ENCODE measurements around the gene MOB3A. TPM values are rescaled to one million over a fixed set of nuclear protein-coding genes. Genes with fewer than 3 reads are reported as not detected.

Gene MOB3A
- total and polyA plus RNA-seq, 12 donors = 8.9 to 30.5 (median 15.7) TPM

- WGBS, 2 donors = 93 to 97% methylated on average over 2 of the region's 2 CpGs
- no peak overlapping the region for H3K27ac ChIP-seq
Observed at GRCh38 chr19:2022289-2022688, 73.8 kb downstream of the MOB3A start.

GRCh38 chr19:2021453-2022140 lies 74.5 kb downstream of the MOB3A start:
- Histone ChIP-seq H3K9me3 (peaks cover 0 to 6% (median 0%) of the 10 kb centered on the region in 11 donors), H3K36me3 (no peaks in the 10 kb centered on the region), H3K27me3 (no peaks in the 10 kb centered on the region), H3K4me1 (peaks cover 0 to 9% (median 0%) of the 10 kb centered on the region in 9 donors), H3K27ac (no peak overlapping the region), H3K4me3 (no peak overlapping the region)
- ATAC-seq (no peak), DNase-seq (no peak)
- intact Hi-C loops (cut with DNase I) = loop anchor here in 2 of 10 donors (2.0 to 5.0 kb wide), 2 partner anchors 46 to 47 kb away; no protein-coding TSS in a partner anchor
- TF ChIP-seq CTCF (IDR thresholded peaks at IDR 0.05) = no peak
- 81% methylated on average over 4 of the region's 4 CpGs for WGBS, 2 donors

More at GRCh38 chr19:2022289-2022688, 73.8 kb downstream of the MOB3A start:
- no peak for TF ChIP-seq CTCF (IDR thresholded peaks at IDR 0.05)
- peaks cover 0 to 8% (median 3%) of the 10 kb centered on the region in 9 donors for H3K4me1 ChIP-seq
- H3K4me3 ChIP-seq = no peak overlapping the region
- peaks cover 0 to 6% (median 0%) of the 10 kb centered on the region in 11 donors for H3K9me3 ChIP-seq
- H3K36me3 ChIP-seq = no peaks in the 10 kb centered on the region
- H3K27me3 ChIP-seq = no peaks in the 10 kb centered on the region
- DNase-seq (no peak), ATAC-seq (no peak)
- intact Hi-C loops (cut with DNase I) = loop anchor here in 1 of 10 donors (5.0 kb wide), 1 partner anchor 45 kb away; no protein-coding TSS in a partner anchor

Other genes with a start within 250 kb of the MOB3A start
- 10 to 100 TPM; 13.1 to 20.1 (median 16.5) TPM for gene REXO1, start 247.8 kb downstream of the MOB3A start, total RNA-seq
- gene REXO1, start 247.8 kb downstream of the MOB3A start, polyA plus RNA-seq = 10 to 100 TPM; 13.1 to 20.6 TPM
- 10 to 100 TPM in 4 of 10 donors, 1 to 10 TPM in 6; 5.0 to 13.4 (median 7.6) TPM for gene KLF16, start 232.7 kb downstream of the MOB3A start, total RNA-seq
- gene KLF16, start 232.7 kb downstream of the MOB3A start, polyA plus RNA-seq = 1 to 10 TPM; 4.0 to 8.6 TPM
- 10 to 100 TPM; 45.1 to 68.0 (median 57.0) TPM for gene ABHD17A, start 210.8 kb downstream of the MOB3A start, total RNA-seq
- gene ABHD17A, start 210.8 kb downstream of the MOB3A start, polyA plus RNA-seq = 100 to 1,000 TPM in 1 of 2 donors, 10 to 100 TPM in 1; 93.6 to 185 TPM
- gene ADAT3, start 190.9 kb downstream of the MOB3A start, total RNA-seq = 1 to 10 TPM in 9 of 10 donors, under 1 TPM in 1; 0.94 to 3.2 (median 1.4) TPM
- 1 to 10 TPM; 2.0 to 4.3 TPM for gene ADAT3, start 190.9 kb downstream of the MOB3A start, polyA plus RNA-seq
- gene SCAMP4, start 190.9 kb downstream of the MOB3A start, total RNA-seq = 10 to 100 TPM; 11.7 to 24.2 (median 14.4) TPM
- 10 to 100 TPM; 17.0 to 22.1 TPM for gene SCAMP4, start 190.9 kb downstream of the MOB3A start, polyA plus RNA-seq
- gene CSNK1G2, start 155.2 kb downstream of the MOB3A start, total RNA-seq = 10 to 100 TPM; 17.7 to 32.4 (median 23.7) TPM
- 10 to 100 TPM; 30.5 to 35.2 TPM for gene CSNK1G2, start 155.2 kb downstream of the MOB3A start, polyA plus RNA-seq
- 10 to 100 TPM; 45.1 to 70.4 (median 56.6) TPM for gene BTBD2, start 80.6 kb downstream of the MOB3A start, total RNA-seq
- gene BTBD2, start 80.6 kb downstream of the MOB3A start, polyA plus RNA-seq = 10 to 100 TPM; 42.8 to 55.2 TPM
- 100 to 1,000 TPM; 107 to 260 (median 144) TPM for gene MKNK2, start 45.1 kb downstream of the MOB3A start, total RNA-seq
- 100 to 1,000 TPM; 144 to 189 TPM for gene MKNK2, start 45.1 kb downstream of the MOB3A start, polyA plus RNA-seq
- gene IZUMO4, start 589 bp upstream of the MOB3A start, total RNA-seq = 1 to 10 TPM; 1.2 to 6.5 (median 2.2) TPM
- gene IZUMO4, start 589 bp upstream of the MOB3A start, polyA plus RNA-seq = 10 to 100 TPM in 1 of 2 donors, 1 to 10 TPM in 1; 8.6 to 13.1 TPM
- 100 to 1,000 TPM in 1 of 10 donors, 10 to 100 TPM in 9; 68.4 to 168 (median 81.9) TPM for gene AP3D1, start 55.2 kb upstream of the MOB3A start, total RNA-seq
- 10 to 100 TPM; 63.9 to 95.1 TPM for gene AP3D1, start 55.2 kb upstream of the MOB3A start, polyA plus RNA-seq
- gene DOT1L, start 67.6 kb upstream of the MOB3A start, total RNA-seq = 10 to 100 TPM in 7 of 10 donors, 1 to 10 TPM in 3; 7.0 to 16.0 (median 12.5) TPM
- gene DOT1L, start 67.6 kb upstream of the MOB3A start, polyA plus RNA-seq = 10 to 100 TPM in 1 of 2 donors, 1 to 10 TPM in 1; 9.2 to 12.1 TPM
- gene PLEKHJ1, start 140.0 kb upstream of the MOB3A start, total RNA-seq = 10 to 100 TPM; 40.0 to 76.5 (median 45.0) TPM
- 100 to 1,000 TPM in 1 of 2 donors, 10 to 100 TPM in 1; 83.6 to 103 TPM for gene PLEKHJ1, start 140.0 kb upstream of the MOB3A start, polyA plus RNA-seq
- 10 to 100 TPM; 24.6 to 45.2 (median 30.4) TPM for gene SF3A2, start 140.5 kb upstream of the MOB3A start, total RNA-seq
- gene SF3A2, start 140.5 kb upstream of the MOB3A start, polyA plus RNA-seq = 10 to 100 TPM; 25.8 to 47.3 TPM
- under 1 TPM; 0.15 to 0.70 (median 0.41) TPM for gene AMH, start 153.0 kb upstream of the MOB3A start, total RNA-seq
- 1 to 10 TPM in 1 of 2 donors, under 1 TPM in 1; 0.30 to 1.0 TPM for gene AMH, start 153.0 kb upstream of the MOB3A start, polyA plus RNA-seq
- under 1 TPM in 3 of 10 donors, not detected in 7; 0.31 to 0.72 (median 0.45) TPM for gene JSRP1, start 160.1 kb upstream of the MOB3A start, total RNA-seq
- under 1 TPM in 1 of 2 donors, not detected in 1; 0.29 TPM for gene JSRP1, start 160.1 kb upstream of the MOB3A start, polyA plus RNA-seq
- 1 to 10 TPM in 1 of 10 donors, under 1 TPM in 9; 0.11 to 1.1 (median 0.22) TPM for gene PEAK3, start 185.8 kb upstream of the MOB3A start, total RNA-seq
- under 1 TPM; 0.13 to 0.22 TPM for gene PEAK3, start 185.8 kb upstream of the MOB3A start, polyA plus RNA-seq
- not detected for gene LINGO3, start 211.8 kb upstream of the MOB3A start, total RNA-seq
- not detected for gene LINGO3, start 211.8 kb upstream of the MOB3A start, polyA plus RNA-seq
- gene LSM7, start 232.3 kb upstream of the MOB3A start, total RNA-seq = 10 to 100 TPM; 29.0 to 48.6 (median 35.2) TPM
- 100 to 1,000 TPM; 209 to 277 TPM for gene LSM7, start 232.3 kb upstream of the MOB3A start, polyA plus RNA-seq
- 10 to 100 TPM; 18.7 to 34.1 (median 21.2) TPM for gene SPPL2B, start 232.4 kb upstream of the MOB3A start, total RNA-seq
- 10 to 100 TPM; 17.8 to 69.7 TPM for gene SPPL2B, start 232.4 kb upstream of the MOB3A start, polyA plus RNA-seq

Data from heart right ventricle (tissue), 16 donors.